ENCODE results near the gene RDH5. TPM values are rescaled to one million over a fixed set of nuclear protein-coding genes. Genes with fewer than 3 reads are reported as not detected.

The RDH5 gene
- polyA plus RNA-seq, 1 of the 3 experiments (the other 2 are of a cell fraction) = 5.2 TPM

DNA sequence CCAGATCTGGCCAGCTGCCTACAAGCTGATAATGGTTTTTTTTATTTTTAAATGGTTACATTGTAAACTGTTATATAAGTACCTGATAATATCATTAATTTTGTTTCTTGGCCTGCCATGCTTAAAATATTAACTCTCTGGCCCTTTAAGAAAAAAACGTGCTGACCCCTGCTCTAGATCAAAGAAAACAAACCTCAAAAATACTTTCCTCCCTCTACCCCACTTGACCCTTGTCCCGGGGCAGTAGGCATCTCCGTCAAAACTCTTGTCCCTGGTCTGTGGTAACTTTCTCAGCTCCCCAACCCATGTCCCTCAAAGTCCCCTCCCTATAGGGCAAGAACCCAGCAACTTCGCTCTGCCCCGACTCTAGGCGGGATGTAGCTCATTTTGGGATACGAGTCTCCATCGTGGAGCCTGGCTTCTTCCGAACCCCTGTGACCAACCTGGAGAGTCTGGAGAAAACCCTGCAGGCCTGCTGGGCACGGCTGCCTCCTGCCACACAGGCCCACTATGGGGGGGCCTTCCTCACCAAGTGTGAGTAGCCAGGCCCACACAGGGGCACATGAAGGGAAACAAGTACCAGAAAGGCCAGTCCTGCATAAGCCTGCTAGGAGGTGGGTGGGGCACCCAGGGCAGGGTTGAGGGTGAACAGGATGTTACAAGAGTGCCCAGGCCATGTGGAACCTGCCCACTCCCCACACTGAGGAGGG is 3.5 kb downstream of the RDH5 start:
- Histone ChIP-seq H3K4me1 (ENCODE audit: control insufficient read depth in 1 of 2, insufficient read depth in 2 of 2, low read depth in 1 of 2, low read length in 1 of 2) (peaks cover 11 to 41% of the 10 kb centered on the region in 2 experiments; a peak in 3 of 4 replicates), H3K4me3 (ENCODE audit: low read depth in 2 of 2, low read length in 1 of 2) (no peak overlapping the region), H3K27me3 (ENCODE audit: insufficient read depth) (no peaks in the 10 kb centered on the region), H3K27ac (ENCODE audit: low read depth in 2 of 2, low read length in 1 of 2) (no peak overlapping the region; a peak in 1 of 4 replicates), H2AFZ (ENCODE audit: low read depth) (no peak overlapping the region), H4K20me1 (ENCODE audit: insufficient read depth) (peaks cover 51% of the 10 kb centered on the region), H3K36me3 (replicated peaks in 1 of 2; ENCODE audit: control insufficient read depth in 1 of 2, insufficient read depth in 2 of 2, low read length in 1 of 2) (peaks cover 34 to 37% of the 10 kb centered on the region in 2 experiments), H3K9me2 (no peaks in the 10 kb centered on the region), H3K4me2 (no peak overlapping the region), H3F3A (replicated peaks; ENCODE audit: insufficient read depth) (peaks cover 54% of the 10 kb centered on the region), H3K79me2 (ENCODE audit: insufficient read depth) (peaks cover 34% of the 10 kb centered on the region), H3K9ac (no peak overlapping the region), H3K9me3 (no peaks in the 10 kb centered on the region)
- WGBS (ENCODE audit: low lambda C conversion rate) = 88% methylated on average over 9 of the region's 10 CpGs
- no peak for DNase-seq
- CTCF ChIA-PET = interaction anchor here (0.7 to 11.2 kb wide), 8 partner anchors 11 to 207 kb away, joined by 3 to 202 read pairs (median 4); no protein-coding TSS in a partner anchor
- POLR2A ChIA-PET = interaction anchor here (0.6 to 1.2 kb wide), 2 partner anchors 15 to 68 kb away, joined by 4 to 5 read pairs; no protein-coding TSS in a partner anchor
- TF ChIP-seq SIN3A (IDR thresholded peaks at IDR 0.05; ENCODE audit: borderline replicate concordance, low read depth, low read length) (peak; percentile 22; the same call in 1 of the 2 replicates), RXRA (IDR thresholded peaks at IDR 0.05; ENCODE audit: borderline replicate concordance, low read depth) (no peak)
- TF ChIP-seq, protein P1, sequence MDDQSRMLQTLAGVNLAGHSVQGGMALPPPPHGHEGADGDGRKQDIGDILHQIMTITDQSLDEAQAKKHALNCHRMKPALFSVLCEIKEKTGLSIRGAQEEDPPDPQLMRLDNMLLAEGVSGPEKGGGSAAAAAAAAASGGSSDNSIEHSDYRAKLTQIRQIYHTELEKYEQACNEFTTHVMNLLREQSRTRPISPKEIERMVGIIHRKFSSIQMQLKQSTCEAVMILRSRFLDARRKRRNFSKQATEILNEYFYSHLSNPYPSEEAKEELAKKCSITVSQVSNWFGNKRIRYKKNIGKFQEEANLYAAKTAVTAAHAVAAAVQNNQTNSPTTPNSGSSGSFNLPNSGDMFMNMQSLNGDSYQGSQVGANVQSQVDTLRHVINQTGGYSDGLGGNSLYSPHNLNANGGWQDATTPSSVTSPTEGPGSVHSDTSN (IDR thresholded peaks at IDR 0.05) = 0 out of 2 replicates have a peak, but pooled peaks have one; percentile 3

DNA sequence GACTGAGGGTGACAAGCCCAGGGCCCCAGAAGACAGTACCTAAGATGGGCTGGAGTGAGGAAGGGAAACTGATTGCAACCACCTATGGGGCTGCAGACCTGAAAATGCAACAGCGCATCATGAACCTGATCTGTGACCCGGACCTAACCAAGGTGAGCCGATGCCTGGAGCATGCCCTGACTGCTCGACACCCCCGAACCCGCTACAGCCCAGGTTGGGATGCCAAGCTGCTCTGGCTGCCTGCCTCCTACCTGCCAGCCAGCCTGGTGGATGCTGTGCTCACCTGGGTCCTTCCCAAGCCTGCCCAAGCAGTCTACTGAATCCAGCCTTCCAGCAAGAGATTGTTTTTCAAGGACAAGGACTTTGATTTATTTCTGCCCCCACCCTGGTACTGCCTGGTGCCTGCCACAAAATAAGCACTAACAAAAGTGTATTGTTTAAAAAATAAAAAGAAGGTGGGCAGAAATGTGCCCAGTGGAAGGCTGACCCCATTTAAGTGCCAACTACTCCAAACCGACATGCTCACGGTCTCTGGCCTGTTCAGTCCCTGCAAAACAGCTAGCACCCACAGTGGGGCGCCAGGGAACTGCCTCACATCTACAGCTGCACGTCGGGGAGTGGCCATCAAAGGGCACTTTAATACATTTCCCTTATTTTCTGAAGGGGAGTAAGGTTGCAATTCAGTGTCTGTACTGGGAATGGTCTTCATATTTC is 4.2 kb downstream of the RDH5 start:
- Histone ChIP-seq H2AFZ (ENCODE audit: low read depth) (no peak overlapping the region), H3K4me2 (no peak overlapping the region)
- POLR2A ChIA-PET = interaction anchor here (0.7 to 1.3 kb wide), 2 partner anchors 13 to 93 kb away, joined by 3 to 6 read pairs; partner anchors contain the start of genes ORMDL2 and SARNP

More for the DNA sequence above, 4.2 kb downstream of the RDH5 start:
- Histone ChIP-seq H3K27ac (ENCODE audit: low read depth in 2 of 2, low read length in 1 of 2) (peak overlapping the region in 1 of 2 experiments; percentile 6; a peak in 1 of 4 replicates), H3K4me3 (ENCODE audit: low read depth in 2 of 2, low read length in 1 of 2) (no peak overlapping the region), H3K9me3 (no peaks in the 10 kb centered on the region), H3K79me2 (ENCODE audit: insufficient read depth) (peaks cover 34% of the 10 kb centered on the region), H3K27me3 (ENCODE audit: insufficient read depth) (no peaks in the 10 kb centered on the region), H3K9me2 (no peaks in the 10 kb centered on the region), H3K36me3 (replicated peaks in 1 of 2; ENCODE audit: control insufficient read depth in 1 of 2, insufficient read depth in 2 of 2, low read length in 1 of 2) (peaks cover 34 to 36% of the 10 kb centered on the region in 2 experiments), H3K4me1 (ENCODE audit: control insufficient read depth in 1 of 2, insufficient read depth in 2 of 2, low read depth in 1 of 2, low read length in 1 of 2) (peaks cover 11 to 40% of the 10 kb centered on the region in 2 experiments; a peak in 3 of 4 replicates), H4K20me1 (ENCODE audit: insufficient read depth) (peaks cover 51% of the 10 kb centered on the region), H3F3A (replicated peaks; ENCODE audit: insufficient read depth) (peaks cover 55% of the 10 kb centered on the region), H3K9ac (no peak overlapping the region)
- WGBS (ENCODE audit: low lambda C conversion rate) = 49% methylated on average over 6 of the region's 11 CpGs
- CTCF ChIA-PET = interaction anchor here (0.6 to 11.2 kb wide), 14 partner anchors 8 to 383 kb away, joined by 3 to 202 read pairs (median 4); partner anchors contain the start of genes BLOC1S1 and ITGA7
- TF ChIP-seq SIN3A (IDR thresholded peaks at IDR 0.05; ENCODE audit: borderline replicate concordance, low read depth, low read length) (0 out of 2 replicates have a peak, but pooled peaks have one; percentile 19), TCF12 (IDR thresholded peaks at IDR 0.05) (no peak), FOXJ3 (CRISPR knock-in tag; IDR thresholded peaks at IDR 0.05) (no peak), RAD21 (IDR thresholded peaks at IDR 0.05; ENCODE audit: low read length) (peak; percentile 79), RXRA (IDR thresholded peaks at IDR 0.05; ENCODE audit: borderline replicate concordance, low read depth) (no peak), SMC3 (IDR thresholded peaks at IDR 0.05; ENCODE audit: low read depth, low read length) (peak; percentile 74), RCOR1 (IDR thresholded peaks at IDR 0.05; ENCODE audit: low read length) (no peak)
- TF ChIP-seq, protein P2, sequence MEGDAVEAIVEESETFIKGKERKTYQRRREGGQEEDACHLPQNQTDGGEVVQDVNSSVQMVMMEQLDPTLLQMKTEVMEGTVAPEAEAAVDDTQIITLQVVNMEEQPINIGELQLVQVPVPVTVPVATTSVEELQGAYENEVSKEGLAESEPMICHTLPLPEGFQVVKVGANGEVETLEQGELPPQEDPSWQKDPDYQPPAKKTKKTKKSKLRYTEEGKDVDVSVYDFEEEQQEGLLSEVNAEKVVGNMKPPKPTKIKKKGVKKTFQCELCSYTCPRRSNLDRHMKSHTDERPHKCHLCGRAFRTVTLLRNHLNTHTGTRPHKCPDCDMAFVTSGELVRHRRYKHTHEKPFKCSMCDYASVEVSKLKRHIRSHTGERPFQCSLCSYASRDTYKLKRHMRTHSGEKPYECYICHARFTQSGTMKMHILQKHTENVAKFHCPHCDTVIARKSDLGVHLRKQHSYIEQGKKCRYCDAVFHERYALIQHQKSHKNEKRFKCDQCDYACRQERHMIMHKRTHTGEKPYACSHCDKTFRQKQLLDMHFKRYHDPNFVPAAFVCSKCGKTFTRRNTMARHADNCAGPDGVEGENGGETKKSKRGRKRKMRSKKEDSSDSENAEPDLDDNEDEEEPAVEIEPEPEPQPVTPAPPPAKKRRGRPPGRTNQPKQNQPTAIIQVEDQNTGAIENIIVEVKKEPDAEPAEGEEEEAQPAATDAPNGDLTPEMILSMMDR (IDR thresholded peaks at IDR 0.05) = peak; percentile 68
- peak; percentile 71 for DNase-seq
